ENCODE measurements around the gene AFF3.

DNA sequence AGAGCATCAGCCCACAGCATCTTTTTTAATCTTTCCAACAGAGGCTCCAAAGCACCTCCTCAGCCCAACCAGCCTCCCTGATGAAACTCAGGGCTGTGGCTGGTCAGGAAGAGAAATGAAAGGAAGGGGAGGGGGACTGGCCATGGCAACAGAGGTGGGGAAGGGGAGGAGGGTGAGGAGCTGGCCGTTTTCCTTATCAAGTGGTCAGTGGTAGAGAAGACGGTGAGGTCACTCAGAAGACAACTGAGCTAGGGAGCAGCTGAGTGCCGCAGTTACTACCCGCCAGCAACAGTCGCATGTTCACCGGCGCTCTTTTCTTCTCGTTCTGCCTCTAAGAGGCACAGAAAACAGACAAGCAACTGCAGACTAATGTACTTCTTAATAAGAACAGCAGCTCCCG is 97.4 kb downstream of the AFF3 start:
- TF ChIP-seq CTCF (IDR thresholded peaks at IDR 0.05) (no peak), POLR2A (IDR thresholded peaks at IDR 0.05) (no peak), POLR2AphosphoS5 (IDR thresholded peaks at IDR 0.05) (no peak)
